GM23338 (cell line): Measurements from ENCODE around the gene GDPD5. TPM values are rescaled to one million over a fixed set of nuclear protein-coding genes. Genes with fewer than 3 reads are reported as not detected.

Experiments
- ATAC-seq: fragments of 200-7000 bp; cut with Tn5 transposase; 3 replicates; pipeline ENCODE4 v1.9.1; 2020
- DNase-seq: peaks from one replicate; pipeline ENCODE4 v3.0.0-alpha.2; 2015; ENCODE audit warnings: low spot score
- H2AFZ ChIP-seq: fragments of 200-600 bp; sonication (generic); 2 replicates; pipeline ENCODE4 v1.8.0; 2016; ENCODE audit warnings: antibody characterized with exemption, mild to moderate bottlenecking, moderate library complexity
- H3F3A ChIP-seq: fragments of 200-600 bp; sonication (generic); replicated peaks from 2 replicates; pipeline ENCODE4 v1.8.0; 2017; ENCODE audit warnings: antibody characterized with exemption, mixed run types, low read depth
- H3K27ac ChIP-seq: fragments of 200-600 bp; sonication (generic); 2 replicates; pipeline ENCODE4 v1.6.1; 2016; ENCODE audit warnings: low read depth
- H3K27me3 ChIP-seq: fragments of 200-600 bp; sonication (generic); 2 replicates; pipeline ENCODE4 v1.8.0; 2016; ENCODE audit warnings: mild to moderate bottlenecking, mixed run types, moderate library complexity; ENCODE audit not compliant: insufficient read depth
- H3K36me3 ChIP-seq: fragments of 200-600 bp; sonication (generic); 2 replicates; pipeline ENCODE4 v1.8.0; 2016; ENCODE audit warnings: mild to moderate bottlenecking; ENCODE audit not compliant: insufficient read depth
- H3K4me1 ChIP-seq: fragments of 200-600 bp; sonication (generic); 2 replicates; pipeline ENCODE4 v1.8.0; 2016; ENCODE audit warnings: mild to moderate bottlenecking, moderate library complexity; ENCODE audit not compliant: insufficient read depth
- H3K4me2 ChIP-seq: fragments of 200-600 bp; sonication (generic); 2 replicates; pipeline ENCODE4 v1.7.1; 2017; ENCODE audit warnings: mixed run types
- H3K4me3 ChIP-seq: fragments of 200-600 bp; sonication (generic); 2 replicates; pipeline ENCODE4 v1.6.1; 2016; ENCODE audit warnings: mixed run types
- H3K79me2 ChIP-seq: fragments of 200-600 bp; sonication (generic); replicated peaks from 2 replicates; pipeline ENCODE4 v1.8.0; 2017; ENCODE audit warnings: mild to moderate bottlenecking; ENCODE audit not compliant: insufficient read depth
- H3K9me2 ChIP-seq: fragments of 200-600 bp; sonication (generic); 2 replicates; pipeline ENCODE4 v1.8.0; 2017; ENCODE audit not compliant: insufficient read depth
- H4K20me1 ChIP-seq: fragments of 200-600 bp; sonication (generic); replicated peaks from 2 replicates; pipeline ENCODE4 v1.8.0; 2017; ENCODE audit warnings: mild to moderate bottlenecking; ENCODE audit not compliant: insufficient read depth
- H3K27ac Mint-ChIP-seq: 2 replicates; pipeline ENCODE4 v1.8.0; 2020; ENCODE audit warnings: inconsistent platforms, mild to moderate bottlenecking, moderate library complexity, mixed read lengths
- H3K27me3 Mint-ChIP-seq: 3 replicates; pipeline ENCODE4 v1.8.0; 2022; ENCODE audit warnings: low read depth, mild to moderate bottlenecking, moderate library complexity, mixed read lengths, inconsistent platforms; ENCODE audit not compliant: insufficient read depth, poor library complexity
- H3K36me3 Mint-ChIP-seq: 3 replicates; pipeline ENCODE4 v1.8.0; 2021; ENCODE audit warnings: low read depth, mild to moderate bottlenecking, inconsistent platforms, moderate library complexity, mixed read lengths
- H3K4me1 Mint-ChIP-seq: 3 replicates; pipeline ENCODE4 v1.8.0; 2020; ENCODE audit warnings: mild to moderate bottlenecking, inconsistent platforms, mixed read lengths
- H3K4me3 Mint-ChIP-seq: 3 replicates; pipeline ENCODE4 v1.8.0; 2021; ENCODE audit warnings: moderate library complexity, mild to moderate bottlenecking, inconsistent platforms, mixed read lengths
- H3K9me3 Mint-ChIP-seq: 3 replicates; pipeline ENCODE4 v1.8.0; 2020; ENCODE audit warnings: moderate library complexity, mild to moderate bottlenecking, inconsistent platforms, mixed read lengths
- CREB1 ChIP-seq: fragments of 250-450 bp; sonication (Bioruptor Pico); IDR thresholded peaks from 2 replicates; pipeline ENCODE4 v1.5.0; 2020; ENCODE audit warnings: low read depth, mild to moderate bottlenecking, moderate library complexity
- CTCF ChIP-seq, 2 experiments: fragments of 200-600 bp in 1 of 2; sonication (generic) in 1 of 2; conservative IDR thresholded peaks; 2 replicates each; pipeline versions ENCODE4 v1.5.1 to v1.6.1; 2016 to 2017; ENCODE audit warnings: antibody characterized with exemption in 2 of 2, low read depth in 2 of 2, mild to moderate bottlenecking in 2 of 2, moderate library complexity in 1 of 2
- ETS1 ChIP-seq: IDR thresholded peaks from 2 replicates; pipeline ENCODE4 v1.6.1; 2016; ENCODE audit warnings: antibody characterized with exemption
- EZH2 ChIP-seq: fragments of 200-600 bp; sonication (generic); IDR thresholded peaks from one replicate; pipeline ENCODE4 v1.8.0; 2017; ENCODE audit warnings: antibody characterized with exemption, mild to moderate bottlenecking, low read depth; ENCODE audit not compliant: unreplicated experiment
- EZH2phosphoT487 ChIP-seq: fragments of 200-600 bp; sonication (generic); IDR thresholded peaks from one replicate; pipeline ENCODE4 v1.8.1; 2018; ENCODE audit warnings: antibody characterized with exemption; ENCODE audit not compliant: unreplicated experiment
- JUNB ChIP-seq: IDR thresholded peaks from one replicate; pipeline ENCODE4 v1.6.1; 2016; ENCODE audit warnings: antibody characterized with exemption; ENCODE audit not compliant: unreplicated experiment
- NANOG ChIP-seq: IDR thresholded peaks from 2 replicates; pipeline ENCODE4 v1.6.1; 2016; ENCODE audit warnings: antibody characterized with exemption, borderline replicate concordance
- POLR2AphosphoS5 ChIP-seq: IDR thresholded peaks from 2 replicates; pipeline ENCODE4 v1.6.1; 2016; ENCODE audit warnings: antibody characterized with exemption, low read depth
- REST ChIP-seq: IDR thresholded peaks from one replicate; pipeline ENCODE4 v1.6.1; 2018; ENCODE audit warnings: antibody characterized with exemption; ENCODE audit not compliant: unreplicated experiment
- STAT1 ChIP-seq: IDR thresholded peaks from one replicate; pipeline ENCODE4 v1.6.1; 2016; ENCODE audit warnings: antibody characterized with exemption; ENCODE audit not compliant: unreplicated experiment
- ZNF114 ChIP-seq: fragments of 250-450 bp; sonication (Bioruptor Pico); IDR thresholded peaks from 2 replicates; pipeline ENCODE4 v1.5.0; 2020; ENCODE audit warnings: mild to moderate bottlenecking, moderate library complexity
- ZNF331 ChIP-seq: fragments of 250-450 bp; sonication (Bioruptor Pico); IDR thresholded peaks from 2 replicates; pipeline ENCODE4 v1.5.0; 2020; ENCODE audit warnings: low read depth, mild to moderate bottlenecking, moderate library complexity
- ZNF462 ChIP-seq: fragments of 250-450 bp; sonication (Bioruptor Pico); IDR thresholded peaks from 2 replicates; pipeline ENCODE4 v1.5.0; 2020; ENCODE audit warnings: mild to moderate bottlenecking, moderate library complexity
- polyA plus RNA-seq: library from polyadenylated mRNA; unstranded; fragments of >200 nt; fragmentation: Nextera tagmentation; extraction: Ambion mirVana; gene quantifications from 2 replicates; pipeline ENCODE4 v1.2.1, GENCODE V29; 2016
- total RNA-seq: library from RNA; depleted of rRNA; stranded (reverse); fragments of >200 nt; shearing (Covaris generic); gene quantifications from 2 replicates; pipeline ENCODE4 v1.2.3, GENCODE V29; 2014

Gene GDPD5
- total and polyA plus RNA-seq, 2 experiments from 2014 or later: 1.6 to 4.9 TPM

GRCh38 chr11:75500742-75501141, 25.0 kb downstream of the GDPD5 start:
- no peak overlapping the region for H3K27ac ChIP-seq
- H3K4me3 ChIP-seq: no peak overlapping the region
- H3K27me3 Mint-ChIP-seq: peaks cover 18% of the 10 kb centered on the region
- H3K27me3 ChIP-seq: no peaks in the 10 kb centered on the region
- no peak overlapping the region for H3K4me3 Mint-ChIP-seq
- no peaks in the 10 kb centered on the region for H3K9me2 ChIP-seq
- peaks cover 12% of the 10 kb centered on the region for H3K4me1 Mint-ChIP-seq
- H2AFZ ChIP-seq: no peak overlapping the region
- H3K79me2 ChIP-seq: no peaks in the 10 kb centered on the region
- TF ChIP-seq JUNB (no peak), POLR2AphosphoS5 (no peak), ZNF331 (CRISPR knock-in tag) (no peak), EZH2 (no peak), STAT1 (no peak), CREB1 (CRISPR knock-in tag) (no peak), REST (no peak), ETS1 (no peak), EZH2phosphoT487 (no peak), ZNF114 (CRISPR knock-in tag) (no peak), NANOG (no peak), CTCF (conservative IDR thresholded peaks at IDR 0.05; ENCODE audit: low read depth in 2 of 2) (no peak), ZNF462 (CRISPR knock-in tag) (no peak)
- H3K27ac Mint-ChIP-seq: no peak overlapping the region
- DNase-seq: no peak
- no peaks in the 10 kb centered on the region for H3F3A ChIP-seq
- H3K36me3 Mint-ChIP-seq: no peaks in the 10 kb centered on the region; the same call in 2 of the 3 replicates
- peaks cover 4% of the 10 kb centered on the region; the same call in 1 of the 2 replicates for H3K4me1 ChIP-seq
- no peaks in the 10 kb centered on the region for H3K9me3 Mint-ChIP-seq
- H4K20me1 ChIP-seq: no peaks in the 10 kb centered on the region
- no peak for ATAC-seq
- no peaks in the 10 kb centered on the region for H3K36me3 ChIP-seq
- no peak overlapping the region for H3K4me2 ChIP-seq
